ENCODE measurements around the gene HMGCS2.

DNA sequence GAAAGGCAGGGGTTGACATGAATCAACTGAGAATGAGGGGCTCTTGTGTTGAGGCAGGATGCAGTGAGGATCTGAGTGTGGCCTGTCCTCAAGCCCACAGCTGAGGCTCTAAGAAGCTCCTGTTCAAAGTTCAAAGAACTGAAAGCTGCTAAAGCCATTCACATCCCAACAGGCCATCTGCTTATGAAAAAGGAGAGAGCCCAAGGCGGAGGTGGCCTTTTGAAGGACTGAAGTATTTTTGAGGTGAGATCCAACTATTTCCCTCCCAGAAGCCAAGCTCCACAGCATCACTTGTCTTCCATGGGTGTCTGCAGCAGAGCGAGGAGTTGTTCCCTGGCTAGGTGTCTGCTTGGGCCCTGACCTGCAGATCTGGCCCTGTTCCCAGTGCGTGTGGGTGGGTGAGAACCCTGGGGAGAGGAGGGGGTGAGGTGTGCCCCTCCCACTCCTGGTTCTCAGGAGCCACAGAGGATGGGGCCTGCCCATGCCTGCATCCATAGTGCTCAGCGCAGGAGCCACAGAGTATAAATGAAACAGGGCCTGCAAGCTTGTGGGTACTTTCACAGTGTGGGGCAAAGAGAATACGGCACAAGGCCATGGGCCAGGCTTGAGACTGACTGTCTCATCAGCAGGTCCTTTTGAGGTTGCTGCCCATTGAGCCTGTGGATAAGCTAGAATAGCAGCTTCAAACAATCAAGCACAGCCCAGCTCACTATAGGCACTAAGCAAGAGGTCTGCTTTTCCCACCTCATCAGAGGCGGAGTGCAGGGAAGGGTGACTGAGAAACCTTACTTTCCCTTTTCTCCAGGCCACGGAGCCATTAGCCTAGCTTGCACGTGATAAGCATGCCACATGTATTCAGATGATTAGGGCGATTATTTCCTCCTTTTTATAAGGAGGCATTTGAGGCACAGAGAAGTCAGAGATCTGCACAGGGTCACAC lies 26.8 kb upstream of the HMGCS2 start:
- TF ChIP-seq EZH2 (IDR thresholded peaks at IDR 0.05; ENCODE audit: insufficient read depth, poor library complexity, severe bottlenecking) (no peak), EZH2phosphoT487 (IDR thresholded peaks at IDR 0.05; ENCODE audit: insufficient read depth, low read depth) (no peak)
